Osteocyte (in vitro differentiated cells): Measurements from ENCODE around the gene CHSY3. TPM values are rescaled to one million over a fixed set of nuclear protein-coding genes. Genes with fewer than 3 reads are reported as not detected.

Source experiments
- DNase-seq: peaks from one replicate; pipeline ENCODE4 v3.0.0; 2021; ENCODE audit warnings: mixed read lengths; ENCODE audit not compliant: unreplicated experiment; ENCODE audit errors: extremely low spot score
- H3K27ac Mint-ChIP-seq: one replicate; pipeline ENCODE4 v1.8.0; 2021; ENCODE audit warnings: mild to moderate bottlenecking, mixed read lengths; ENCODE audit not compliant: unreplicated experiment
- H3K27me3 Mint-ChIP-seq: one replicate; pipeline ENCODE4 v1.8.0; 2021; ENCODE audit warnings: mixed read lengths; ENCODE audit not compliant: unreplicated experiment
- H3K36me3 Mint-ChIP-seq: one replicate; pipeline ENCODE4 v1.8.0; 2021; ENCODE audit warnings: mixed read lengths; ENCODE audit not compliant: unreplicated experiment
- H3K4me1 Mint-ChIP-seq: one replicate; pipeline ENCODE4 v1.8.0; 2021; ENCODE audit warnings: mixed read lengths; ENCODE audit not compliant: unreplicated experiment
- H3K4me3 Mint-ChIP-seq: one replicate; pipeline ENCODE4 v1.8.0; 2021; ENCODE audit warnings: mild to moderate bottlenecking, moderate library complexity, mixed read lengths; ENCODE audit not compliant: unreplicated experiment
- H3K9me3 Mint-ChIP-seq: one replicate; pipeline ENCODE4 v1.8.0; 2021; ENCODE audit warnings: mixed read lengths; ENCODE audit not compliant: unreplicated experiment
- CTCF ChIP-seq: fragments of 200-600 bp; sonication (generic); IDR thresholded peaks from 2 replicates; pipeline ENCODE4 v1.5.0; 2021; ENCODE audit warnings: antibody characterized with exemption, mild to moderate bottlenecking, moderate library complexity
- total RNA-seq: library from RNA; stranded (reverse); gene quantifications from 2 replicates; pipeline ENCODE4 v1.2.1, GENCODE V29; 2021

Gene CHSY3
- total RNA-seq, 1 donor from 2014 or later: 19.7 TPM

DNA sequence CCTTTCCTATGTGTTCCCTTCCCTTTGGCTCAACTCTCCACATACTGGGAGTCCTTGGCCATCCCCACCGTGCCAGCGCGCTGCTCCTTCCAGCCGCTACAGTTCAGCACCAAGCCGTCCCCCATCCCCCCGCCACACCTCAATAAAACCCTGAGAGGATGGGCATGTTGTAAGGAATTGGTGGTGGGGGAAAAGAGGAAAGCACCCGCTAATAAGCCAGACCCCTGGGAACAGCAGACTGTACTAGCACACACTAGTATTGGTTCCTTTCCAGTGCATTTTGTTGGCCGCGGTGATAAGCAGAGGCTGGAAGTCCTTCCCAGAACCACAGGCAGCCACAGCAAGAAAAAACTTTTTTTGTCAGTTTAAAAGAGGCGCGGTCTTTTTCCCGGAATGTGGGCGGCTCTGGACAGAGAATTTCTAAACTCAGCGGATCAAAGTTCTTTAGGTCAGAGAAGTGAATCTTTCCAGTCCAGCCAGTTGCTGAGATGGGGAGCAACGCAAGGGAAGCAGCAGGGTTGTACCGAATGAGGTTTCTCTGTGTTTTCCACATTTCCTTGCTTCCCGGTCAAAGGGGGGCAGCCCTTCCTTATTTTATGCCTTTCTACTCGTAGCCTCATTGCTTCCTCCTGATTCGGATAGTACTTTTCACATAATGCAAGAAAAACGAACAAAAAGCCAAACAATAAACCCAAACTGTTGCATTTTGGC lies 2.1 kb downstream of the CHSY3 start:
- DNase-seq: no peak
- Mint-ChIP-seq H3K36me3 (peaks cover 2% of the 10 kb centered on the region), H3K27ac (peak overlapping the region; percentile 81), H3K4me3 (peak overlapping the region; percentile 93), H3K27me3 (no peaks in the 10 kb centered on the region), H3K4me1 (peaks cover 36% of the 10 kb centered on the region), H3K9me3 (no peaks in the 10 kb centered on the region)
- TF ChIP-seq CTCF: peak; percentile 66

DNA sequence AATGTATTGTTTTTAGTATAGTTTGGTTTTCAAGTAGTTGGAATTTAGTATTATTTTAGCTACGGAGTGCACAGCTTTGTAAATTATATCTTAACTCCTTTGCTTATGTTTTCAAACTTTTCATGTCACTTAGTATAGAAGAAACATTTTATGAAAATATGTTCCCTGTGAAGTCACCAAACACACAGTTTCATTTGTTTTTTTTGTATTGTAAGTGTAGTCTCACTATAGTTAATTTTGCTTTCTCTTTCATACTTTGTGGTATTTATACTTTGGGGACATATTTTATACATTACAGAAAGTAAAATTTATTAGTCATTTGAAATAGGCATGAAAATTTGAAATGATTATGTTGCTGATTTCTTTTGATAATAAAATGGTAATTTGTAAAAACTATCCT lies 5.0 kb downstream of the CHSY3 start:
- H3K4me3 Mint-ChIP-seq: peak overlapping the region; percentile 23
- TF ChIP-seq CTCF: no peak

DNA sequence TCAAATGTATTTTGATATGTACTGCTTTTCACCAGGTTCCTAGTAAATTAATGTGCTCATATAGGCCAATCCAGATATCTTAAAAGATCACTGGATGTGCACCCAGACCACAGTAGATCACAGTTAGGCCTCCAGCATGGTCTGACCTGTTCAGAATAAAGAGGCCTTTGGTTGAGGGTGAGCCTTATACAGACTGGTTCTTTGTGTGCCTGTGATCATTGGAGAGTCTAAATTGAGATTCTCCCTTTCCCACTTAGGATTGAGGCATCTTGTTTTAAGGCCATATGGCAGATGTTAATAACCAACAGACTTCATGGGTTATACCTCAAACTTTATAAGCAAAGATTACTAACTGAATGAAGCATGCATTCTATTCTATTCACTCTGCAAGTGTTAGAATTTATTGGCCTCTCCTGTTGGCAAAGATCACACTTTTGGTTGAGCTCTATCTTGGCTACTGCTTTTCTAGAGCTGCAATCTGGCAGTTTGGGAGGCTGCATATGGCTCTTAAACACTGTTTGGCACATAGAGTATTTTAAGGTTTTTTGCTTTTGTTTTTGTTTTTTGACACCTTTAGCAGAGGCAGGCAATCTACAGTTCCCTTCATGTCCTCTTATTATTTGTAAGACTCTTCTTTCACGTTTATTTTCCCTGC lies 8.5 kb downstream of the CHSY3 start:
- no peak overlapping the region for H3K4me3 Mint-ChIP-seq
- H3K36me3 Mint-ChIP-seq: peaks cover 15% of the 10 kb centered on the region
- no peak overlapping the region for H3K27ac Mint-ChIP-seq
- no peak for TF ChIP-seq CTCF
- H3K9me3 Mint-ChIP-seq: no peaks in the 10 kb centered on the region
- H3K4me1 Mint-ChIP-seq: peaks cover 33% of the 10 kb centered on the region
- H3K27me3 Mint-ChIP-seq: no peaks in the 10 kb centered on the region
- DNase-seq: no peak

More for the DNA sequence above, 5.0 kb downstream of the CHSY3 start:
- no peak for DNase-seq
- H3K9me3 Mint-ChIP-seq: no peaks in the 10 kb centered on the region
- H3K4me1 Mint-ChIP-seq: peaks cover 41% of the 10 kb centered on the region
- peak overlapping the region; percentile 42 for H3K27ac Mint-ChIP-seq
- peaks cover 8% of the 10 kb centered on the region for H3K36me3 Mint-ChIP-seq
- no peaks in the 10 kb centered on the region for H3K27me3 Mint-ChIP-seq

DNA sequence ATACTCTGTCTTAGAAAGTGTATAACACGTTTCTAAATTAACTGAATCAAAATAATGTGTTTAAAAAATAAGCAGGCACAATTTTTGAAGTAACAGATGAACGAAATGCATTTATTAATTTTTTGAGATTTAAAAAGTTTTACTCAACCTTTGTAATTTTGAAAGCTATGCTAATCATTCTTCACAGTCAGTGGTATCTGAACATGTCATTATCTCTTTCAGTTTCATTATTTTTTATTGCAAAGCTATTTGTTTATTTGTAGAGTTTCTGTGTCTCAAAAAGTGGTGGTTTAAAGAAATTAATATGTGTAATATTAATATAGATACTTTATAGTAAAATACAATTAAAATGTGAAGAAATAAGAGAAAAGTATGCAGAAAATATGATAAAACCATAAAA lies 11.2 kb downstream of the CHSY3 start:
- Mint-ChIP-seq H3K4me3 (no peak overlapping the region), H3K27ac (no peak overlapping the region), H3K4me1 (peaks cover 12% of the 10 kb centered on the region), H3K9me3 (no peaks in the 10 kb centered on the region), H3K36me3 (peaks cover 31% of the 10 kb centered on the region), H3K27me3 (no peaks in the 10 kb centered on the region)
- no peak for TF ChIP-seq CTCF
- no peak for DNase-seq

GRCh38 chr5:129917224-129917623 lies 13.0 kb downstream of the CHSY3 start:
- Mint-ChIP-seq H3K36me3 (peaks cover 35% of the 10 kb centered on the region), H3K4me3 (no peak overlapping the region), H3K27ac (no peak overlapping the region), H3K4me1 (peaks cover 8% of the 10 kb centered on the region), H3K9me3 (no peaks in the 10 kb centered on the region), H3K27me3 (no peaks in the 10 kb centered on the region)
- TF ChIP-seq CTCF: no peak
- DNase-seq: no peak
